Activated CD4-positive, alpha-beta T cell treated with anti-CD3 and anti-CD28 coated beads, Interleukin-2, Interleukin-4, amounts not matched to agents 100 ng/mL and 50 ng/mL, durations not matched to agents 16 hours and 8 hours (primary cell): ENCODE data around the gene NCK1.
"Not testable (repeated sequence)": the region's sequence is repeated elsewhere in the genome, so short reads cannot be mapped to it uniquely, and the experiment has no call there.

ENCODE experiments used
- DNase-seq: peaks from one replicate; pipeline ENCODE4 v3.0.0-alpha.2; 2020; ENCODE audit warnings: low spot score

Gene NCK1

GRCh38 chr3:136947477-136947876 is 85.5 kb downstream of the NCK1 start:
- no peak for DNase-seq

DNA sequence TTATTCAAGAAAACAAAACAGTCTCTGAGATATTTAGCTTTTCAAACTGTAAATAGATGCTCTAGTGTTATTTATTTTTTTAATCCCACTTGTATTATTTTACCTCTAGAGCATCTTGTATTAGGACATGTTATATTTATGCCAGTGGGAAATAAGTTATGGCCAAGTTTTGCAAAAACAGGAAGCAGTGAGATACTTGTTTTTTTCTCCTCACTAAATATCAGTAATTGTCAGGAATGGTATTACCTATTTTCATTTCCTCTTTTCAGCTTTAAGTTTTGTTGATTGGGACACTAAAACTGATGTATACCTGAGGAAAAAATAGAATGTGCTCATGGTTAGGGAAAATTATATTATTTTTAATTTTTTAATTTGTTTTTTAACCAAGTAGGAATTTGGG is 87.1 kb downstream of the NCK1 start:
- DNase-seq = no peak

GRCh38 chr3:136949708-136950107 is 87.7 kb downstream of the NCK1 start:
- DNase-seq = no peak

DNA sequence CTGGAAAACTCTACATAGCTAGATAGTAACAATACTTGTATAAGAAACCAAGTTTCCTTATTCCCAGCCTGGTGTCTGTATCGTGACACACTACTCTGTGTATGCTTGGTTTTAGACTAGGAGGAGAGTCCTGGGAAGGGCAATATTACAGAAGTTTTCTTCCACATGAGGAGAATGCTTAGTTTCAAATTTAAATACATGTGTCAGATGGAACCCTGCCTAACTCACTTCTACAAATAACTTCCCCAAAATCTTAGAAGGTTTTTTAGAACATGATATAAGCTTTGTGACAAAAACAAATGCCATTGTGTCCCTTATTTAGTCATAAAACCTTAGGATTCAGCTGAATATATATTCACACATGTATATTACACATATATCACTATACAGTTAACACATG is 88.6 kb downstream of the NCK1 start:
- DNase-seq = no peak

- no peak for DNase-seq
Measured at GRCh38 chr3:136952292-136952691, 90.3 kb downstream of the NCK1 start.

DNA sequence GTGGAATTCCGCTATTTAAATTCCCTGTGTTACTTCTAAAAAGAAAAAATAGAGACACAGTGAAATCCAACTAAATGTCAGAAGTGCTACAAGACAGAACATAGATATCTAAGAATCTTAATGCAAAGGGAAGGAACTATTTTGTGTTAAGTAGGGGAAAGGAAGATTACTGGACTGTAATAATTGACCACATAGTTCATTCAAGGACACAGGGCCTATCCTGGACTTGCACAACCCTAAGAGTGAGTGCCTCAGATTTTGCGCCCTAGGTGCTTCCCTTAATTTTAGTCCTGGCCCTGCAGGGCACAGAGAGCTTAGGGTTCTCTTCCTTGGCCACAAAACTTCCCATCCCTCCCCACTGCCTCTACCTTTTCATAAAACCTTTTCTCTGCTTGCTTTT is 92.2 kb downstream of the NCK1 start:
- no peak for DNase-seq

GRCh38 chr3:136954980-136955780 is 93.2 kb downstream of the NCK1 start:
- DNase-seq = no peak

- DNase-seq = no peak
Measured at GRCh38 chr3:136955813-136956212, 93.8 kb downstream of the NCK1 start.

DNA sequence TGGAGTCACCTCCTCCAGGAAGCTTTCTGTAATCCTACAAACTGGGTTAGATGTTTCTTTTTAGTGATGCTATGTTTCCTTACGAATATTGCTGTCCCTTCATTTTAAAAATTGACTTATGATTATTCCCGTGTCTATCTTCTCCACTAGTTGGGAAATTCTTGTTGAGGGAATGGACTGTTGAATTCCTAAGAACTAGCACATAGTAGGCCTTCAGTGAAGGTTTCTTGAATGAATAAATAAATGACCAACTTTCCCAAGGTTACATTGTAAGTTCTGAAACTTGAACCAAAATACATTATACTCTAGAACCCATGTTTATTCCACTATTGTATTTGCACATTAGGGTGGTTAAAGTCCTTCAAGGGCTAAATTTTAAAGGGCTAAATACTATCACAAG is 95.0 kb downstream of the NCK1 start:
- DNase-seq = no peak

DNA sequence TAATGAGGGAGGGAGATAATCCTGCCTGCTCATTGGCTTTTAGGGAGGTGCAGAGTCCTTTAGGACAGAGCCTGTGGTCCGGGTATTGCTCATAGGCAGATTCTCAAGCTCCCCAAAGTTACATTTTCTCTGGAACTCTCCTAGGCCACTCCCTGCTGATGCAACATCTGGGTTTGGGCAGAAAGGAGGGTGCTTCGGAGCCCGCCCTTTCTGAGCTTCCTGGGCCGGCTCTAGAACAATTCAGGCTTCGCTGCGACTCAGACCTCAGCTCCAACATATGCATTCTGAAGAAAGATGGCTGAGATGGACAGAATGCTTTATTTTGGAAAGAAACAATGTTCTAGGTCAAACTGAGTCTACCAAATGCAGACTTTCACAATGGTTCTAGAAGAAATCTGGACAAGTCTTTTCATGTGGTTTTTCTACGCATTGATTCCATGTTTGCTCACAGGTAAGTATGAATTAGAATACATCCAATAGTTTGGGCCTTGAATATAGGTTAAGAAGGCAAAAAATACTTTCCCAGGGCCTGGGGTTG is 95.8 kb downstream of the NCK1 start, which contains the start of gene IL20RB:
Gene IL20RB (plus strand): TSS at position 233 of the 538 bp plus-strand sequence. CDS start 131 bp downstream, at position 364.
- no peak for DNase-seq

DNA sequence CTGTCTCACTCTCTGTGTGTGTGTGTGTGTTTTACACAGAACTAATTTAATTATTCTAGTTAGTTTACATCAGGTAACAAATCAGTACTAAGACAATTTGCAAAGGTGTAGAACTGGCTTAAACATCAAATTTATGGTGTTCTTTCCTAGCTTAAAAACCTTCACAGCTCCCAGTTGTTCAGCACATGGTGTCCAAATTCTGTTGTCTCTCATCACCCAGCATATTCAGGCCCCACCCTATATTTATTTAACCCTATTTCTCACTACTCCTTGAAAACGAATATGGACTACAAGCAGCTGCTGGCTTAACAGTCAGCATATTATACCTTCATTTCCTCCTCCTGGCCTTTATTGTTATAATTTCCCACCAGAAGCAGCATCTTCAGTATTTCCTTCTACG is 96.9 kb downstream of the NCK1 start:
- no peak for DNase-seq

GRCh38 chr3:136959599-136959998 is 97.6 kb downstream of the NCK1 start:
- DNase-seq = peak; percentile 2

GRCh38 chr3:136960838-136961836 is 99.1 kb downstream of the NCK1 start:
- DNase-seq = no peak

DNA sequence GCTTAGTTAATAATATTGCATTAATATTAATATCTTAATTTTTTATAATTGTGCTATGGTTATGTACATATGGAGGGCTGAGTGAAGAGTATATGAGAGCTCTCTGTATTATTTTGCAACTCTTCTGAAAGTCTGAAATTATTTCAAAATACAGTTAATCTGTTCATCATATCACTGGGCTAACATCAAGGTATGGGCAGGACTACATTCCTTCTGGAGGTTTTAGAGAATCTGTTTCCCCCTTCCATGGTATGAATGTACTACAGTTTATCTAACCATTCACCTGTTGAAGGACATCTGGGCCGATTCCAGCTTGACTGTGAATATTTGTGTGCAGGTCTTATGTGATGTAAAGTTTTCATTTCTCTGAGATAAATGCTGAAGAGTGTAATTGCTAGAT is 100.9 kb downstream of the NCK1 start:
- no peak for DNase-seq

DNA sequence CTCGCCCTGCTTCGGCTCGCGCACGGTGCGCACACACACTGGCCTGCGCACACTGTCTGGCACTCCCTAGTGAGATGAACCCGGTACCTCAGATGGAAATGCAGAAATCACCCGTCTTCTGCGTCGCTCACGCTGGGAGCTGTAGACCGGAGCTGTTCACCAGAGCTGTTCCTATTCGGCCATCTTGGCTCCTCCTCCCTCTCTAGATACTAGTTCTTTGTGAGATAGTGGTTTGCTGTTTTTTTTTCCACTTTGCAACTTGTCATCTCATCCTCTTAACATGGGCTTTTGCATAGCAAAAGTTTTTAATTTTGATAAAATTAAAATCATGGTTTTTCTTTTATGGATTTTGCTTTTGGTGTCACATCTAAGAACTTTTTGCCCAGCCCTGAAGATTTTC is 107.5 kb downstream of the NCK1 start:
- DNase-seq = not testable (repeated sequence)

- no peak for DNase-seq
Measured at GRCh38 chr3:136973352-136973751, 111.3 kb downstream of the NCK1 start.

DNA sequence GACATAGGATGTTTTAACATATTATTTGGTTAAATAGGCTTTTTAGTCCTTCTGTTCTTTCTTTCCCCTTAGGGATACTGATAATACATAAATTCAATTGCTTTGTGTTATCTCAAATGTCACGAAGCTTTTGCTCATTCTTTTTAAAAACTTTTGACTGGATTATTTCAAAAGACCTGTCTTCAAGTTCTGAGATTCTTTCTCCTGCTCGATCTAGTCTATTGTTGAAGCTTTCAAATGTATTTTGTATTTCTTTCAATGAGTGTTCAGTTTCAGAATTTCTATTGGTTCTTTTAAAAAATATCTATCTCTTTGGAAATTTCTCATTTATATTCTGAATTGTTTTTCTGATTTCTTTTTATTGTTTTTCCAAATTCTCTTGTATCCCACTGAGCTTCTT is 112.7 kb downstream of the NCK1 start:
- no peak for DNase-seq

DNA sequence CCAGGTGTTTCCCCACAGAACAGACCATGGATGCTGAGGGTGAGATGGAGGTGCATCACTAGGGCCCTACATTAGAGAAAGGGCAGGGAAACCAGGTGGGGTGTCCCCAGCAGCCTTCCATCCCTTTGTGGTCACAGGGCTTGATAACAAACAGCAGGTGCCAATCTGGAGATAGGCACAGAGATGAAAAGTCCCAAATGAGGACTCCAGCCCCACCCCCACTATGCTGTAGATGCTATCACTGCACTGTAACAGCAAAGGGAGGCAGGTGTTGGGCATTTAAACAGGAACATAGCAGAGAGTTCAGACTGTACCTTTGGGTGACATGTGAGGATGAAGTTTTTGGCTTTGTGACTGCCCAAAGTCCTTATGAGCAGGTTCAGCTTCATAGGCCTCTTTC is 117.2 kb downstream of the NCK1 start:
- no peak for DNase-seq

- DNase-seq = no peak
Measured at GRCh38 chr3:136979684-136980083, 117.7 kb downstream of the NCK1 start.

- no peak for DNase-seq
Measured at GRCh38 chr3:136982033-136982432, 120.0 kb downstream of the NCK1 start.

DNA sequence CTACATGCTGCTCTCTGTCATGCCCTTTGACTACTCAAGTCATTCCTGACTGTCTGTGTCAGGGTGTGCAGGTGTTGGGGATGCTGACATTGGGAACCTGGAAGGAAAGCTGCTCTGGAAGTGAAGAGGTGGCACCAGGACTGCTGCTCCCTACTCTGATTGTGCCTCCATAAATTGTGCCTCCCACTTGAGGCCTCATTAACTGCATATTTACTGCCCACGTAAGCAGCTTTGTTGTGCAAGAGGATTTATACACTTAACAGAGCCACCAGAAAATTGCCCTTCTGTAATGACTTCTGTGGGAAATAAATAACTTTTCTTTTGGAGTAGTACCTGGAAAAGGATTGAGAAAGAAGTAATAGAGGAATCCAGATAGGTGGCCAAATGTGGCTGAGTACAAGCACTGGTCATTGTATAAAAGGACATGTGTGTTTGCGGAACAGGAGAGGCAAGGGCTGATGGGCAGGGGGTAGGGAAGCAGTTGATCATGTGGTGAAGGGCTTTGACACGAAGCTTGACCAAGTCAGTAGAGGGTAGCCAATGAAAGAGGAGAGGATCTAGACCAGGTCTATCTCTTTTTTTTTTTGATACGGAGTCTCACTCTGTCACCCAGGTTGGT is 120.6 kb downstream of the NCK1 start:
- no peak for DNase-seq

- no peak for DNase-seq
Measured at GRCh38 chr3:136984837-136985236, 122.8 kb downstream of the NCK1 start.
